CD4-positive, alpha-beta T cell treated with Interleukin-15 for 4 hours (primary cell): ENCODE data around the gene PTPRM.

ENCODE experiments used
- DNase-seq: peaks from one replicate; pipeline ENCODE4 v3.0.0-alpha.2; 2020; ENCODE audit warnings: low spot score

The PTPRM gene

GRCh38 chr18:8117006-8117371 is 549.9 kb downstream of the PTPRM start:
- no peak for DNase-seq

GRCh38 chr18:8121101-8121500 is 554.0 kb downstream of the PTPRM start:
- no peak for DNase-seq

- no peak for DNase-seq
Observed at GRCh38 chr18:8121942-8122480, 554.9 kb downstream of the PTPRM start.

- no peak for DNase-seq
Observed at GRCh38 chr18:8124232-8125146, 557.4 kb downstream of the PTPRM start.

- DNase-seq = no peak
Observed at GRCh38 chr18:8130096-8130495, 563.0 kb downstream of the PTPRM start.

- no peak for DNase-seq
Observed at GRCh38 chr18:8133032-8133431, 565.9 kb downstream of the PTPRM start.

- no peak for DNase-seq
Observed at GRCh38 chr18:8133888-8134287, 566.8 kb downstream of the PTPRM start.

- no peak for DNase-seq
Observed at GRCh38 chr18:8139127-8139527, 572.0 kb downstream of the PTPRM start.

- DNase-seq = no peak
Observed at GRCh38 chr18:8139891-8140406, 572.8 kb downstream of the PTPRM start.

GRCh38 chr18:8140841-8141501 is 573.9 kb downstream of the PTPRM start:
- no peak for DNase-seq

GRCh38 chr18:8142131-8142711 is 575.1 kb downstream of the PTPRM start:
- no peak for DNase-seq

- no peak for DNase-seq
Observed at GRCh38 chr18:8142932-8143331, 575.8 kb downstream of the PTPRM start.

GRCh38 chr18:8151181-8151580 is 584.1 kb downstream of the PTPRM start:
- no peak for DNase-seq

GRCh38 chr18:8153887-8154583 is 586.9 kb downstream of the PTPRM start:
- DNase-seq = no peak

GRCh38 chr18:8162802-8163201 is 595.7 kb downstream of the PTPRM start:
- no peak for DNase-seq

- DNase-seq = no peak
Observed at GRCh38 chr18:8163286-8163959, 596.3 kb downstream of the PTPRM start.

- no peak for DNase-seq
Observed at GRCh38 chr18:8165095-8165494, 598.0 kb downstream of the PTPRM start.

GRCh38 chr18:8167026-8167425 is 599.9 kb downstream of the PTPRM start:
- no peak for DNase-seq

- DNase-seq = no peak
Observed at GRCh38 chr18:8167673-8168072, 600.6 kb downstream of the PTPRM start.

GRCh38 chr18:8169722-8170121 is 602.6 kb downstream of the PTPRM start:
- no peak for DNase-seq

GRCh38 chr18:8174771-8175170 is 607.7 kb downstream of the PTPRM start:
- DNase-seq = no peak
